HG02588 (cell line): ENCODE results near the gene ERBB4.
"Not testable (repeated sequence)": the region's sequence is repeated elsewhere in the genome, so short reads cannot be mapped to it uniquely, and the experiment has no call there.

Source experiments
- ATAC-seq: cut with Tn5 transposase; IDR thresholded peaks from one replicate; pipeline ENCODE4 v1.9.1; 2021; ENCODE audit warnings: mild to moderate bottlenecking, moderate library complexity; ENCODE audit not compliant: unreplicated experiment

The ERBB4 gene

DNA sequence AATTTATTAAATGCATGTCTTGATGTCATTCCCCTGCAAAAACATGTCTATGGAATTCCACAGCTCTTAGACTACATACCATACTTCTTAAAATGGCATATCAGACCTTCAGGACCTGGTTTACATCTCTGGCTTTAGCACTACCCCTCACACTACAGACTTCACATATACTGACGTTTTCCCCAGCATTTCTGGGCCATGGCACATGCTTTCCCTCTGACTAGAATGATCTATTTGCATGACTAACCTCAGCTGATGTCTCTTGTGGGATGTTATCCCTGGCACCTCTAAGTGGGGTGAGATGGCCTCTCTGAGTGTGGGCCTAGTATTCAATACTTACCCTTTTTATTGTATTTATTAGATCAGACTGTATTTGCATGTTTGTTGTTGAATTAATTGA, 381.6 kb downstream of the ERBB4 start:
- no peak for ATAC-seq

DNA sequence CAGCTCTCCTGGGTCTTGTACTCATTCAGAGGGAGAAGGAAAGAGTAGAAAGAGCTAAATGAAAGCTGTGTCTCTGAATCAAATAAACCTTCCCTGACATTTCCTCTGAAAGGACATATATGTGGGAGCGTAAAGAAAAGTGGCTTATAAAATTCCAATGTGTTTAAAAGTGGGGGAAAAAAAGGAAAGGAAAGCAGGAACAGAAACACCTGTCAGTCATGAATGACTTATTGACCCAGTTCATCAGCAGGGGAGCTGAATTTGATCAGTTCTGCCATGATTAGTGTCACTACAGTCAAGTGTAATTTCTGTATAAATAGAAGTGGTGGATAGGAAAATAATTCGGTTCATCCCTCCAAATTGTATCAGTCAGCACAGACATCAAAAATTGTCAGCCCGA, 382.5 kb downstream of the ERBB4 start:
- no peak for ATAC-seq

DNA sequence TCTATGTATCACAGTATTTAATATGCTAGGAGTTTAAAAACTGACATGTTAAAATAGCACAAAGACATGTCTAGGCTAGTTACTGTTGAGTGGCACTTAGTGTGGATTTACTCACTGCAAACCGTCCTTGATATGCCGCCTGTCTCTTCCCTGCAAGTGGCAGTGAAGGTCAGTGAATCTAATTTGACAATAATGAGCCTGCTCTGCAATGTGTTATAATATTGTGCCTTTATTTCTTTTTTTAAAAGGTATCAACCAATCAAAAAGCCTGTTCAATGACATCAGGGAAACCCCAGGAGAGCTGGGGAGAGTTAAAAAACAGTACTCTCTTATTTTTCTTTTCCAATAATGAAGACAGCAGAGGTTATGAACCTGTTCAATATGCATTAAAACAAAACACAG, 384.1 kb downstream of the ERBB4 start:
- no peak for ATAC-seq

DNA sequence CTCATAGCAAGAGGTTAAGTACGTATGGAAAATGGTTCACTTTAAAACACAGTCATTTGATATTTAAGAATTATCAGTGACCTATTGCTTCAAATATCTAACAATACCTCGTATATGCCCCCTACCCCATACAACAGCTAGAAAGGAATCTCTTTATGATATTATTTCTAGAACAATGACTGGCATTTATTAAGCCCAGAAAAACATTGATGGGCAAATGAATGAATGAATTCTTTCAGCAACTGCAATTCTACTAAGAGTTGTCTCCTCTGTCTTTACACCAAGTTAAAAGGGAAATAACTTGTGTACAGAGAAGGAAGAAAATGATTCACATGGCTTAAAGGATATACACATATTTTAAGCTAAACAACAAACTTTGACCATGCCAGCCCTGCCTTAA, 384.7 kb downstream of the ERBB4 start:
- ATAC-seq, result no peak

DNA sequence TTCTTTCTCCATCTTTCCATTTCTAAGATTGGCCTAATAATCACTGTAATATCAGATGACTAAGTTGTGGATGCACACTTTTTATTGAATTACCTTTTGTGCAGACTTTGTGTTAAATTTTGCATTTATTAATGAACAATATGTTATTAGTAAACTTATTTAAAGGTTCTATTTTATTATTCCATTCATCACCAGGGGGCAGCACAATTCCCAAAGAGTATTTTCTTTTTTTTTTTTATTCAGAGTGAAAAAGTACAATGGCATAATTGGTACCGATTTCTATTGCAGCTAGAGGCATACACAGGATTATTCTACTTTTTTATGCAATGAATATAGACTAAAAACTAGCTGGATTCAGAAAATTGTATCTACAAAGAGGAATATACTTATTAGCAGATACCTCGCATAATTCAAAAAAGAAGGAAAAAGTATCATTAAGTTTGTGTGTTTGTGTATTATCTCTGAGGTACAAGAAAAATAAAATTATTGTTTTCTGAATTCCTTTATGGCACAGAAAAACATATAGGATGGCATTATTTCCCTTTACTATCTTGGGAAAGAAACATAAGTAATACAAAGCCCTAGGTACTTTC, 390.6 kb downstream of the ERBB4 start:
- no peak for ATAC-seq

DNA sequence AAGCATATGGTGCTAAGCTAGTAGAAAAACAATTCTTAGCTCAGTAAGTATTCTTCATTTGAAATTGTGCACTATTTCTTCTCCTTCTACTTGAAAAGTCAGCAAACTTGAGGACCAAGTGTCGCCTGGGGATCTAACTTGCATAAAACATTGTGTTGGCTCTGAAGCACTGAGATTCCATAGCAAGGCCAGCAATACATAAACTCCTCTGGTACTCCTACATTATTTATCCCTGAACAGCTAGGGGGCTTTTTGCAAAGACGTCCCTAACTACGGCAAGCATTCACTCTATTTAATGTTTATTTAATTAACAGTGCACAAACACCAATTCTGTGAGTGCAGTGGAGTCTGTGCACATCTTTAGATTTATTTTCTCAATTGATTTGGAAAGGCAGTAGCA, 392.2 kb downstream of the ERBB4 start:
- no peak for ATAC-seq

DNA sequence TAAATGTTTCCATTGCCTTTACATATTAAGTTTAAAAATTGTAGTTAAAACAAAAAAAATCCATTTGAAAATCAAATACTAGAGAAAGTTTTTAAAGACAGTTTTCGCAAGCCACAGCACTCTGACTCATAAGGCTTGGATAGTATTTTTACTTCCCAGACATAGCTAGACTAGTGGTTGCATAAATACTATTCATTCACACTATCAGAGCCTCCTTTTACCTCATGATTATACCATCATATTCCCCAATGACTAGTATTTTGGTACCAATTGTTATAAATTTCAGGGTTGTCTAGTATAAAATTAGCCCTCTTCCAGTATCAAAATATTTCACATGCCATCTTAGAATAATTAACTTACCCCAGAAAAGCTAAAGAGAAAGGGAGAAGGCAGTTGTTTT, 393.5 kb downstream of the ERBB4 start:
- ATAC-seq, result no peak

DNA sequence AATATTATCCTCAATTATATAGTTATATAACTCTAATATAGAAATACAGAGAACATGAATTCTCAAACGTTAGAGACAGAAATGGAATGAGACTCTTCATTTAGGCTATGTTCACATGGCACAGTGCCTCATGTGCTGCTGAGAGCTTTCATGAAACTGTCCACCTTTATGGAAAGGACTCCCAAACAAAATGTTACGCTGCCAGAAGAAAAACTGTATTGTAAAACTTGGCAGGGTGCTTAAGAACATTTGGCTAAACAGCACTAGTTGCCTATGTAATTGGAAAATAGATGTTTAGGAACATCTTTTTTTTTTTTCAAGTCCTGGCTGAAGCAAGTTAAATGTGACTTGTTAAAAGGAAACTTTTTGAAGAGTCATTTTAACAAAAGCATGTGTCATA, 396.0 kb downstream of the ERBB4 start:
- ATAC-seq, result no peak

DNA sequence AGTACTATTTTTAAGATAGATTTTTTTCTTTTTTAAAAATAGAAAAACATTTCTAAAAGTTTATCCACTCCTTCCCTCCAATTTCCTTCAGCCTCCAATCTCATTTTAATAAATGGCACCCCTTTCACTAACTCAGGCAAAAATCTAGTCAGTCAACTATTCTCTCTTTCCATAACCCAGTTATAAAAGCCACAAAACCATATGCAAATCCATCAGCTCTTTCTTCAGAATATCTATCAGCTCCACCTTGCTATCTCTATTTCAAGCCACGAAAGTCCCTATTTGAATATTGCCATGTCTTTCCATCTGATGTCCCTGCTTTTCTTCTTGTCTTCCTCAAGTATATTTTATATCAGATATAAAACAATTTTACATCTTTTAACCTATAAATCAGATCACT, 397.1 kb downstream of the ERBB4 start:
- ATAC-seq, result no peak

DNA sequence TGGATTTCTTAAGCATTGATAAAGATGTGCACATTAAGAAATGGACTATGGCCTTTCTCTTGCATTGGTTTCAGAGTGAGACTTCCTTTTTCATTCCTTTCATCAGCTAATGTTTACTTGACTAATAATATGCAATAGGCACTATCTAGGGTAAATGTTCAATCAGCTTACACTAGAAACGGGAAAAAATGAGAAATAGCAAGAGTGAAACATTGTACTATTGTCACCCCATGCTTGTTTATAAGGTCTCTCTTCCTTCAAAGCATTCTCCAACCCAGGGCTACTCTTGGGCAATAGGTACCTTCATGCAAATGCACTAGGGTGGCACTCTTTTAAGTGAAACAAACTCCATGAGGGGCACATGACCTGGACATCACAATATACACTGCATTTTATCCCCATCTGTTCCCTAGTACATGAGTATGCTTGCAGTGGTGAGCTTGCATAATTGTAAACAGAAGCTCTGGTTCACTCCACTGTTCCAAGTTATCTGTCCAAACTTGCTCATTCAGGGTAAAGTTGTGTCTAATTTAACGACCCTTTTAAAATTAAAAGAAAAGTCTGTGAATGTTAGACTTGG, 402.3 kb downstream of the ERBB4 start:
- no peak for ATAC-seq

DNA sequence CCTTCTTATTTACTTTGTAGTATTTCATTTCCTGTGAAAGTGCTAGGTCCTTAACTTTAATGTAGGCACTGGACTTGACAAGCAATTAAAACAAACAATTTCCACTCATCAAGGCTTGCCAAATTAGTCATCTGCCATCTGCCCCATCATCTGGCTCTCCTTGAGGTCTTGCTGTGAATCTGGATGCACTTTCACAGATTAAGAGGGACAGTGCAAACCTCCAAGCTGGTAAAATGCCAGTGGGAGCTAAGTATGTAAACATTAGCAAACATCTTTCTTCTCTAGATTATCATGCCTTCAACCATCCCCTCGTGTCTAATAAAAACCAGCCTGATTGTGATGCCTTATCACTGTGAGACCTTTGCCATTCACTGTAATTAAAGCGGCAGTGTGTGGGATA, 402.9 kb downstream of the ERBB4 start:
- no peak for ATAC-seq

DNA sequence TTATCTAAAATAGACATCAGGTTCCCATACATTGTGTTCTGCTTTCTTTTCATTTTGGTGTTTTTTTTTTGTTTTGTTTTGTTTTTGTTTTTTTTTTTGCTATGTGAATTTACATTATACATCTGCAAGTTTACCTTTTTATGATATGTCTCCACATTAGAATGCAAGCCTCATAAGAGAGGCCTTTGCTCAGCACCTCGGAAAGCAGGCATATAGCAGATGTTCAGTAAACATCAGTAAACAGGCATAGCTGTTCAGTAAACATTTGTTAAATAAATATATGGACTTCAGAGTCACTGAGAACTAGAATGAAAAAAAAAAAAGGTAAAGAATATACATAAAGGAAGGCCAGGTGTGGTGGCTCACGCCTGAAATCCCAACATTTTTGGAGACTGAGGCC, 405.3 kb downstream of the ERBB4 start:
- no peak for ATAC-seq

DNA sequence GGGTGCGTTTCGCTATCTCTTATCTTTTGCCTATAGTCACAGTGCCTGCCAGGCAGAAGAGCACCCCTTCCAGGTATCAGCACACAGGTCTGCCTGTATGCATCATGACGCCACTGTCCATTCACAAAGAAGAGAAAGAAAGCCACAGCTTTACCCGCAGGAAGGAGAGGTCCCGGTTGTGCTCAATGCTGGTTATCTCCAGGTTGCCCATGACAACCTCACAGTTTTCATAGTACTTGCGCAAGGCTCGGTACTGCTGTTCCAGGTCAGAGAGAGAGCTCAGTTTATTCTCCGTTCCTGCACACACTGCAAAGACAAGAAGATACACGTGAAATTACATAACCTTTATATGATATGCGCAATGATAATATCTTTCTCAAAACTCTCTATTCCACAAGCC, 414.0 kb downstream of the ERBB4 start:
- no peak for ATAC-seq

DNA sequence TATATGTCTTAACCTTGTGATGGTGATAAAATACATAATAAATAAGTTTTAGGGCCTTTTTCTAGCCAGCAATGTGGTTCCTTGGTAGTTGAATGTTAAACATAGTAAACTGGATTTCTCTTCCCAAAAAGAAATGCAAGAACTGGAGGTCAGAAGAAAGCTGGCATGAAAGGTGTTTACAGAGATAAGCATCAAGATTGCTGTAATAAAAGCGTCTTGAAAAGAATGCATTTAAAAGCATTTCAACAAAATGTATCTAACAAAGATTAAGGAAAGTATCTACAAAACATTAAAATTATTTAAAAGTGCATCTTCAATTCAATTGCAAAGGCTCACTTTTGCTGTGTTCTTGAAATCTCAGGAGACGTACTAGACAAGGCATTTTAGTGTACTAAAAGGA, 419.0 kb downstream of the ERBB4 start:
- no peak for ATAC-seq

DNA sequence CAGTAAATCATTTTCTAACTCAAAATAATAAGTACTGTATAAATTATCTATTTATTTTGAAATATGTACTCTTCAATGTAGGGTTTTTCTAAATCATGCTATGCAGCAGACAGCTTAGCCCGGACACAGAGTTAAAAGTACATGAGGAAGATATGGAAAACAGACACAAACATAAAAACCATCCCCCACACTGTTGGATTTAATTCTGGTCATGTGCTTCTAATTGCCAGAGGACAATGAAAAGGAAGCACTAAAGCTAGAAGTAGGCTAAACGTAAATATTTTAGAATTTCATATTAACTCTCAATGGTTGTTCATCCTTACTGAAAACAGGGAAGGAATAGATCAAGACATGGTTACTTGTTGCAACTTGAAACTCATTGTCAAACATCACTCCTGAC, 420.7 kb downstream of the ERBB4 start:
- ATAC-seq, result no peak

DNA sequence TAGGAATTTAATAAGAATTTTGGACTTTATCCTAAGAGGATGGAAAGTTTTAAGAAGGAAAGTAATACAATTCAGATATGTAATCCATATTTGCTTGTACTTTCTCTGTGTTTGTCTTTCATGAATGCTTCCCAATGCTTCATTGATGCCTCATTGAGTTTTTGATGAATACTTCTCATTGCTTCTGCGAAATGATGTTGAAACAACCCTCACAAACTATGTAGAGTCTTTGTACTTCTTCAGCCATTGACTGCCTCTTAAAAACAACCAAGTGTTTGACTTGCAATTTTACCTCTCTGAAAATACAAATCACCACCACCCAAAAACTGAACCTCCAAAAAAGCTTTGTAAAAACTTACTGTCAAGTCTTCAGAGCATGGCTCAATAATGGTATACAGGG, 424.1 kb downstream of the ERBB4 start:
- no peak for ATAC-seq

DNA sequence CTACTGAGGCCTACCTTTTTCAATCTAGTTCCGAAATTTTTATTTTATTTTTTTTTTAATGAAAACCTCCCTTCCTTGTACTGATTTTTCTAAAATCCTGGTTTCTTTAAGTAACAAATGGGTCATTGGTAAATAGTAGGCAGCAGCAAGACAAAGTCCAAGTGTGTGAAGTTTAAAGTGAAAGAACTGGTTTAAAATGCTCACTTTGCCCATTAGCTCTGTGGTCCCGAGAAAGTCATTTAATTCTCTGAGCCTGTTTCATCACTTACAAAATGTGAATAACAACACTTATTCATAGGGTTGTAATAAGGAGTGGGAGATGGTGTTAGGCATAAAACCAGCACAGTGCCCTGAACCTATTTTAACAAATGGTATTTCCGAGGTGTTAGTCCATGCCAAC, 426.2 kb downstream of the ERBB4 start:
- no peak for ATAC-seq

DNA sequence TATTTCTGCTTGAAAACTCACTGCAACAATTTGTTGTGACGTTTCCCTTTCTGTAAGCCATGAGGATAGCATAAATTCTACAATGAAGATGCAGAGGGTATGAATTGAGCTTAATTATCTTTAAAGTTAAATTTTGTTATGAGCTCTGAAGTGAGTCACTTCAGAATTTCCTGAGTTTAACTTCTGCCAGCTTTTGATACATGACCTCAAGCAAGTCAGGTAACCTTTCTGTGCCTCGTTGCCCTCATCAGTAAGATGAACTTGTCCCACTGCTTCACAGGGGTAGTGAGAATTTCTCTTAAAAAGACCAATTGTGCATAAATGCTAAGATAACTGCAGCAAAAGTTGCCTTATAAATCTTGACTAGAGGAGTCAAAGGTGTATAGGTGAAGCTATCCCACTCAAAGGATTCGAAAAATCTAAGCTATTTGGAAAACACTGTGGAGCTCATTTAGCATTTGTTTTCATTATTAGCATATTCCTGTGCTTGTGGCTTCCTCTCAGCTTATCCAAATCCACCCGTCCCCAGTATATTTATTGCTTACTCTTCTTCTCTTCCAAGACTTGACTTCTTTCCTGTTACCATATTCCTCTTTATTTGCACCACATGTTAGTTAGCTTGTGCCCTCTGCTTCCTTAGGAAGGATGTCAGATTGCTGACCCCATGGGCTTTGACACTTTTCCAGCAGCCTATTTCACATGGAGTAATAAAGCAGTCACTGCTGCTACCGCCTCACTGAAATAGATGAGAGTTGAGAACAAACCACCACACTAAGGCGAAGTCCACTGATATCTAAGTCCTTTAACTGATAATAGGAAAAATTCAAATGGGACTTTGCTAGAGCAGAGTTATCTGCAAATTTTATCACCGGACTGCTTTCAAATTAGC, 428.6 kb downstream of the ERBB4 start:
- ATAC-seq, result no peak

DNA sequence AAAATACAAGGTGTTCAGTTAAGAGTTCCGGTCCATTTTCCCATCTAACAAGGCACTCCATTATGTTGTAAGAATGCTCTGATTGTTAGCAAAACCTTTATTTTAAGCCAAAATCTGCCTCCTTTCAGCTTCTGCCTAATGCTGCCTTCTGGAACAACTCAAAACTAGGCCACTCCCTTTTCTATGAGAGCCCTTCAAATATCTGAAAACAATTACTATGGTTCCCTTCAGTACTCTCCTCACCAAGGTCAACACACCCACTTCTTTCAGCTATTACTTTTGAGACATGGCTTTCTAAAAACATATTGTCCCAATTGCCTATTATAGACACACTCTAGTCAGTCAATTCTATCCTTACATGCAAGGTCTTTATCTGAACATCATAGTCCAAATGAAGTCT, 429.4 kb downstream of the ERBB4 start:
- no peak for ATAC-seq

DNA sequence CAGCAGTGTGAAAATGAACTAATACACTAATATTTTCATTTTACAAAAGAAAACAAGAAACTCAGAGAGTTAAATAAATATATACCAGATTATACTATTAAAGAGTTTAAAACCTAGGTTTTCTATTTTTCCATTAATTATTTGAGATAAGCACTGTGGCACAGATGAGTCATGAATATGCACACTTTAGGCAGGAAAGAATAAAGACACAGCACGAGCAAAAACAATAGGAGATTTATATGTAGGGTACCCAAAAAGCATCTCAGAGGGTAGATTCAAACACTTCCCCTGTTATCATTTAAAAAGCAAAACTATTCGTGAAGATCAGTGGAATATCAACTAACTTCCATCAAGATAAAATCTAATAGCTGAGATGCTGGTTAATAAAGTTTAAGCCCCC, 430.6 kb downstream of the ERBB4 start:
- ATAC-seq, result no peak

DNA sequence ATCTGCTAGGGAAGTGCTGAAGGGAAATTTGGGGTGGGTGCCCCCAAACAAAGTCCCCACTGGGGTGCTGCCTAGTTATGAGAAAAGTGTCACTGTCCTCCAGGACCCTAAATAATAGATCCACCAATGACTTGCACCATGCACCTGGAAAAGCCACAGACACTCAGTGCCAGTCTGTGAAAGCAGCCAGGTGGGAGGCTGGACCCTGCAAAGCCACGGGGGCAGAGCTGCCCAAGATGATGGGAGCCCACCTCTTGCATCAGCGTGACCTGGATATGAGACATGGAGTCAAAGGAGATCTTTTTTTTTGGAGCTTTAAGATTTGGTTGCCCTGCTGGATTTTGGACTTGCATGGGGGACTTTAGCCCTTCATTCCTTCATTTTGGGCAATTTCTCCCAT, 431.6 kb downstream of the ERBB4 start:
- no peak for ATAC-seq

DNA sequence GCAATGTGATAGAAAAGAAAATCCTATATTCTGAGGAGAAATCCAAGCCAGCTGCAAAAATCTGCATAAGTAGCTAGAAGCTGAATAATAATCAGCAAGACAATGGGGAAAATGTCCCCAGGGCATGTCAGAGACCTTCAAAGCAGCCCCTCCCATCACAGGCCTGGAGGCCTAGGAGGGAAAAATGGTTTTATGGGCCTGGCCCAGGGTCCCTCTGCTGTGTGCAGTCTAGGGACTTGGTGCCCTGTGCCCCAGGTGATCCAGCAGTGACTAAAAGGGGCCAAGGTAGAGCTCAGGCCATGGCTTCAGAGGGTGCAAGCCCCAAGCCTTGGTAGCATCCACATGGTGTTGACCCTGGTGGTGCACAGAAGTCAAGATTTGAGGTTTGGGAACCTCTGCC, 432.1 kb downstream of the ERBB4 start:
- ATAC-seq, result not testable (repeated sequence)
